Fibroblast of pulmonary artery (primary cell): ENCODE data around the gene ARHGEF1.
A peak's percentile ranks its signal among the peaks of the same experiment; 100 is the strongest.

Source experiments
- DNase-seq: peaks from one replicate; pipeline ENCODE4 v3.0.0-alpha.2; 2010; ENCODE audit warnings: low read depth
- H3K4me3 ChIP-seq: replicated peaks from 2 replicates; pipeline ENCODE4 v1.5.1; 2011; ENCODE audit warnings: low read depth, mild to moderate bottlenecking, control low read depth, low read length, moderate library complexity
- CTCF ChIP-seq: IDR thresholded peaks from 2 replicates; pipeline ENCODE4 v1.5.1; 2011; ENCODE audit warnings: mild to moderate bottlenecking, control low read depth, low read length, inconsistent platforms; ENCODE audit errors: missing control alignments

The ARHGEF1 gene

GRCh38 chr19:41932720-41933332, 49.8 kb downstream of the ARHGEF1 start:
- DNase-seq: no peak
- TF ChIP-seq CTCF: no peak
- H3K4me3 ChIP-seq: no peak overlapping the region

GRCh38 chr19:41933693-41934426, 50.9 kb downstream of the ARHGEF1 start:
- TF ChIP-seq CTCF: no peak
- no peak overlapping the region for H3K4me3 ChIP-seq
- no peak for DNase-seq

GRCh38 chr19:41934849-41935374, 51.9 kb downstream of the ARHGEF1 start:
- peak; percentile 94 for TF ChIP-seq CTCF
- H3K4me3 ChIP-seq: no peak overlapping the region
- peak; percentile 54 for DNase-seq

GRCh38 chr19:41935760-41936415, 52.9 kb downstream of the ARHGEF1 start:
- no peak for TF ChIP-seq CTCF
- H3K4me3 ChIP-seq: no peak overlapping the region
- no peak for DNase-seq

GRCh38 chr19:41936416-41936850, 53.4 kb downstream of the ARHGEF1 start:
- TF ChIP-seq CTCF: no peak
- DNase-seq: no peak
- no peak overlapping the region for H3K4me3 ChIP-seq

GRCh38 chr19:41936961-41937360, 54.0 kb downstream of the ARHGEF1 start:
- no peak for DNase-seq
- no peak for TF ChIP-seq CTCF
- H3K4me3 ChIP-seq: no peak overlapping the region
